NCI-H1417 (cell line): Measurements from ENCODE around the gene SMARCA2.

Experiments used
- DNase-seq, 3 experiments: peaks; one replicate each; lab custom pipeline; 2025; lab: John Stamatoyannopoulos, UW

The SMARCA2 gene

DNA sequence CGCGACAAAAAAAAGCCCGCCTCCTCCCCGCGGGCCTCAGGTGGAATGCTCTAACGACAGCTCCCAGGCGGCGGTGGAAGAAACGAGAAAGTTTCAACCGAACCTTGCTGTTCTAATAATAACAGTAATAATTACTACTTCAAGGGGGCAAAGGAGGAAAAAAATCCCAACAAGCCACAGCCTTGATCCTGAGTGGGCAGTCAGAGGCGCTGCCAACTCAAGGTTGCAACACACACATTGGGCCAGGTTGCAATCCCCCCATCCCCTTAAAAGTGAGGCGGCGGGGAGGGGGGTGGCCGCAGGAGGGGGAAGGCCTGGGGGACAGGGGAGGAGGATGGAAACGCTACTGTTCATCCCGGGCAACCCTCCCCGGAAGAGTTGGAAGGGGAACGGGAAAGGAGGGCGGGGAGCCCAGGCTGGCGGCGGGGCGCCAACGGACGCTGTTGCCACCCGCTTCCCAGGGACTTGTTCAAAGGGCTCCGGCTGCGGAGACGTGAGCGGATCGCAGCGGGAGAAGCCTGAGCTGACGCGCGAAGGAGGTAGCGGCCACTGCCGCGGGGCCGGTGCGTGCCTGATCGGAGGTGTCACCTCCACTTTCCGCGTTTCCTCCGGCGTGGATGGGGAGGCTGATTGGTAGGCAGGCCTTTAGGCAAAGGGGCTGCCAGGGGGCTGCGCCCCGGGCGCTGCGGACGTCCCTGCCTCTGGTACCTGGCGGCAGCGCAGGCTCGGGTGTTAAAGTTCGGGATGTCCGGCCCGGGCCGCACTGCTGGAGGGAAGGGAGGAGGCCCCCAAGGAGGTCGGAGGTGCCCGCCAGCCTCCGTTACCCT, 647 bp downstream of the SMARCA2 start:
- DNase-seq: peak; percentile 19 to 69 (median 35)

- DNase-seq: peak; percentile 29 to 60 (median 32)
Observed at GRCh38 chr9:2016408-2017330, 1.5 kb downstream of the SMARCA2 start.

GRCh38 chr9:2017331-2018161, 2.4 kb downstream of the SMARCA2 start:
- peak; percentile 28 to 46 (median 38) for DNase-seq

DNA sequence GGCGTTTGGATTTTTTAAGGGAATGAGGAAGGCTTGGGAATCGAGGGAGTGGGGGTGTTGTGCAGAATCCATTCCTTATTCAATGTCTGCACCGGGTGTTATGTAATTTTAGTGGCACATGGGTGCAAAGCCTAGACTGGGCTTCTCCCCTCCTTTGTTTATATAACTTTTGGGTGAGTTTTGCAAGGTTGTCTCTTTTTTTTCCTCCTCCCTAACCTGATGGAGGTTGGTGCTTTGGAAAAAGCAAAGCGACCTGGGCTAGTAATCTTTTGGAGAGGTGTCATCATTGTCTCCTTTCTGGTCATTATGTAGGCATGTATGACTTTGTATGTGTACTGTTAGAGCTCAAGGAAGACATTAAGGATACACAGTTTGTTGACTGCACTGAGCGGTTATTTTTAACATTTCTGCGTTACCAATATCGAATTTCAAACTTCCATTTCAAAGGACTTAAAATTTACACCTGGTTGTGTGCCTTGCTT, 3.1 kb downstream of the SMARCA2 start:
- DNase-seq: no peak

DNA sequence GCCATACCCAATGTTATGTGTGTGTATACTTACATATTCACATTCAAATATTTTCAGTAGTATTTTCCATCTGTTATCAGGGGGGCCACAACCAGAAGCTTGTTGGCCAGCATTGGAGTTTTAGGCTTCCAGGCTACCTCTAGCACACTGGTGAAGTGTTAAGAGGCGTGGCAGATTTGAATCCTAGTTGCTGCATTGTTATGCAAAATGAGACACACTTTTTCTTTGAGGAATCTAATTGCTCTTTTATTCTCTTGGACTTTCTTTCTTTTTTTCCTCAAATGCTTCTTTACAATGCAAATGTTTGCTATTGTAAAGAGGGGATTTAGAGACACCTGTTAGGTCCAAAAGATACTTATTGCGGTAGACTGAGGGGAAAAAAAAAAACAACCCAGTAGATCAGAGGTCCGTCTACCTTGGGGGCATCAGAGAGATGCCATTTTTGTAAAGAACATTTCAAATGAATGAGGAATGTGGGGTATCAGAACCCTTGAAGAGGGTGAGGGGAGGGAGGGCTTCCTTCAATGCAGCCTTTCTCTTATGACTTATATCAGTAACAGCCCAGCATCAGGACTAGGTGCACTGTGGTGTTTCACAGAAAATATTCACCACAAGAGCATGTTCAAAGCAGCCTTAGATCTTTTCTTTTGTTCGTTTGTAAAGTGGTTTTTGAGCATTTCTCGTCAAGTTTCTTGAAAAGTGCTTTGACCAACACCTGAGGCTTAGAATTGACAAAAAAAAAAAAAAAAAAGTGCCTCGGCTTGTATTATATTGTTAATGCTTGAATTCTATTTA, 3.8 kb downstream of the SMARCA2 start:
- DNase-seq: no peak

GRCh38 chr9:2019723-2020122, 4.6 kb downstream of the SMARCA2 start:
- no peak for DNase-seq

- no peak for DNase-seq
Observed at GRCh38 chr9:2021731-2022130, 6.6 kb downstream of the SMARCA2 start.

DNA sequence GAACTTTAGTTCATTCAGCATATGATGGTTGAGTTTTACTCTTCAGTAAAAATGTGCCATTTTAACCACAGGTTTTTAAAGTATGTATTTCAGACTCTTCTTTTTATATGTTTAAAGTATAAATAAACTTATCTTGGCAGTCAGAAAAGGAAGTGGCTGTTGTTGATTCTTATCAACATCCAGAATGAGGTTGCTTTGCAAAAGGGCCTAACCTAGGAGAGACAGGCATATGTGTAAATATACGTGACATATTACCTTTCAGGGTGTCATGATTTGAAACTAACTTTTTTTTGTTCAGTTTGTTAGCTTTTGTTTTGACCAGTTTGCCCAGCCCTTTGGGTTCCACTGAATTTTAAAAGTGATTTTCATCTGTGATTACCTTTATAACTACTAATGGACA, 7.4 kb downstream of the SMARCA2 start:
- DNase-seq: no peak

- DNase-seq: no peak
Observed at GRCh38 chr9:2023042-2023441, 7.9 kb downstream of the SMARCA2 start.

DNA sequence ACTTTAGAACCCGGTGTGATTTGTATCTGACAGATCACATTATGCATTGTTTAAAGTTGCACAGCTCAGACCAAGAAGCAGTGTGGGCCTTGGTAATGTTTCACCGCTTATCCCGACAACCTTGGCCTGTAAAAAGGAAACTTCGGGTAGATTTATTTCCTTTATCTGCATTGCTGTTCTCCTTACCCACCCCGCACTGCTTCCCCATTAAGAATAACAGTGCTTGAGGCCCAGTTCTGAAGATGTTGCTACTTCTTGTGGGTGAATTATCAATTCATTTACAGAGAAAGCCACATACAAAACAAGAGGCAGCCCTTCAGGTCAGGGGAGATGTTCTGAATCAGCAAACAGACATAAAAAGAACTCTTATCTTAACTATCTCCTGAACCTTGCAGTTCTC, 8.4 kb downstream of the SMARCA2 start:
- DNase-seq: no peak

- DNase-seq: no peak
Observed at GRCh38 chr9:2024888-2025782, 10.0 kb downstream of the SMARCA2 start.

- no peak for DNase-seq
Observed at GRCh38 chr9:2026220-2026997, 11.3 kb downstream of the SMARCA2 start.

- DNase-seq: no peak
Observed at GRCh38 chr9:2027543-2028160, 12.5 kb downstream of the SMARCA2 start.

DNA sequence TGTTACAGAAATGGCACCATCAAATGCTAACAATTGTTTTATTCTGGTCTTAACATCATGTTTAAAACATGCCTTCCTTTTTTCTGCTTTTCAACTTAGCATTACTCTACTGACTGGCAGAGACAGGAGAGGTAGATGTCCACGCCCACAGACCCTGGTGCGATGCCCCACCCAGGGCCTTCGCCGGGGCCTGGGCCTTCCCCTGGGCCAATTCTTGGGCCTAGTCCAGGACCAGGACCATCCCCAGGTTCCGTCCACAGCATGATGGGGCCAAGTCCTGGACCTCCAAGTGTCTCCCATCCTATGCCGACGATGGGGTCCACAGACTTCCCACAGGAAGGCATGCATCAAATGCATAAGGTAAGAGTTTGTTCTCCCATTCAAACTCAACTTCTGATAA, 13.7 kb downstream of the SMARCA2 start:
- no peak for DNase-seq

GRCh38 chr9:2029666-2030170, 14.6 kb downstream of the SMARCA2 start:
- DNase-seq: peak in 1 of 3 experiments; percentile 14

- no peak for DNase-seq
Observed at GRCh38 chr9:2032234-2032633, 17.1 kb downstream of the SMARCA2 start.

GRCh38 chr9:2036844-2037243, 21.7 kb downstream of the SMARCA2 start:
- DNase-seq: no peak
